GM23338 (cell line): ENCODE data around the gene KCTD13. TPM values are rescaled to one million over a fixed set of nuclear protein-coding genes. Genes with fewer than 3 reads are reported as not detected.

Experiments
- ATAC-seq: fragments of 200-7000 bp; cut with Tn5 transposase; 3 replicates; pipeline ENCODE4 v1.9.1; 2020
- DNase-seq: peaks from one replicate; pipeline ENCODE4 v3.0.0-alpha.2; 2015; ENCODE audit warnings: low spot score
- H2AFZ ChIP-seq: fragments of 200-600 bp; sonication (generic); 2 replicates; pipeline ENCODE4 v1.8.0; 2016; ENCODE audit warnings: antibody characterized with exemption, mild to moderate bottlenecking, moderate library complexity
- H3F3A ChIP-seq: fragments of 200-600 bp; sonication (generic); replicated peaks from 2 replicates; pipeline ENCODE4 v1.8.0; 2017; ENCODE audit warnings: antibody characterized with exemption, mixed run types, low read depth
- H3K27ac ChIP-seq: fragments of 200-600 bp; sonication (generic); 2 replicates; pipeline ENCODE4 v1.6.1; 2016; ENCODE audit warnings: low read depth
- H3K27me3 ChIP-seq: fragments of 200-600 bp; sonication (generic); 2 replicates; pipeline ENCODE4 v1.8.0; 2016; ENCODE audit warnings: mild to moderate bottlenecking, mixed run types, moderate library complexity; ENCODE audit not compliant: insufficient read depth
- H3K36me3 ChIP-seq: fragments of 200-600 bp; sonication (generic); 2 replicates; pipeline ENCODE4 v1.8.0; 2016; ENCODE audit warnings: mild to moderate bottlenecking; ENCODE audit not compliant: insufficient read depth
- H3K4me1 ChIP-seq: fragments of 200-600 bp; sonication (generic); 2 replicates; pipeline ENCODE4 v1.8.0; 2016; ENCODE audit warnings: mild to moderate bottlenecking, moderate library complexity; ENCODE audit not compliant: insufficient read depth
- H3K4me2 ChIP-seq: fragments of 200-600 bp; sonication (generic); 2 replicates; pipeline ENCODE4 v1.7.1; 2017; ENCODE audit warnings: mixed run types
- H3K4me3 ChIP-seq: fragments of 200-600 bp; sonication (generic); 2 replicates; pipeline ENCODE4 v1.6.1; 2016; ENCODE audit warnings: mixed run types
- H3K79me2 ChIP-seq: fragments of 200-600 bp; sonication (generic); replicated peaks from 2 replicates; pipeline ENCODE4 v1.8.0; 2017; ENCODE audit warnings: mild to moderate bottlenecking; ENCODE audit not compliant: insufficient read depth
- H3K9me2 ChIP-seq: fragments of 200-600 bp; sonication (generic); 2 replicates; pipeline ENCODE4 v1.8.0; 2017; ENCODE audit not compliant: insufficient read depth
- H4K20me1 ChIP-seq: fragments of 200-600 bp; sonication (generic); replicated peaks from 2 replicates; pipeline ENCODE4 v1.8.0; 2017; ENCODE audit warnings: mild to moderate bottlenecking; ENCODE audit not compliant: insufficient read depth
- H3K27ac Mint-ChIP-seq: 2 replicates; pipeline ENCODE4 v1.8.0; 2020; ENCODE audit warnings: inconsistent platforms, mild to moderate bottlenecking, moderate library complexity, mixed read lengths
- H3K27me3 Mint-ChIP-seq: 3 replicates; pipeline ENCODE4 v1.8.0; 2022; ENCODE audit warnings: low read depth, mild to moderate bottlenecking, moderate library complexity, mixed read lengths, inconsistent platforms; ENCODE audit not compliant: insufficient read depth, poor library complexity
- H3K36me3 Mint-ChIP-seq: 3 replicates; pipeline ENCODE4 v1.8.0; 2021; ENCODE audit warnings: low read depth, mild to moderate bottlenecking, inconsistent platforms, moderate library complexity, mixed read lengths
- H3K4me1 Mint-ChIP-seq: 3 replicates; pipeline ENCODE4 v1.8.0; 2020; ENCODE audit warnings: mild to moderate bottlenecking, inconsistent platforms, mixed read lengths
- H3K4me3 Mint-ChIP-seq: 3 replicates; pipeline ENCODE4 v1.8.0; 2021; ENCODE audit warnings: moderate library complexity, mild to moderate bottlenecking, inconsistent platforms, mixed read lengths
- H3K9me3 Mint-ChIP-seq: 3 replicates; pipeline ENCODE4 v1.8.0; 2020; ENCODE audit warnings: moderate library complexity, mild to moderate bottlenecking, inconsistent platforms, mixed read lengths
- EZH2 ChIP-seq: fragments of 200-600 bp; sonication (generic); IDR thresholded peaks from one replicate; pipeline ENCODE4 v1.8.0; 2017; ENCODE audit warnings: antibody characterized with exemption, mild to moderate bottlenecking, low read depth; ENCODE audit not compliant: unreplicated experiment
- EZH2phosphoT487 ChIP-seq: fragments of 200-600 bp; sonication (generic); IDR thresholded peaks from one replicate; pipeline ENCODE4 v1.8.1; 2018; ENCODE audit warnings: antibody characterized with exemption; ENCODE audit not compliant: unreplicated experiment
- JUNB ChIP-seq: IDR thresholded peaks from one replicate; pipeline ENCODE4 v1.6.1; 2016; ENCODE audit warnings: antibody characterized with exemption; ENCODE audit not compliant: unreplicated experiment
- POLR2AphosphoS5 ChIP-seq: IDR thresholded peaks from 2 replicates; pipeline ENCODE4 v1.6.1; 2016; ENCODE audit warnings: antibody characterized with exemption, low read depth
- REST ChIP-seq: IDR thresholded peaks from one replicate; pipeline ENCODE4 v1.6.1; 2018; ENCODE audit warnings: antibody characterized with exemption; ENCODE audit not compliant: unreplicated experiment
- STAT1 ChIP-seq: IDR thresholded peaks from one replicate; pipeline ENCODE4 v1.6.1; 2016; ENCODE audit warnings: antibody characterized with exemption; ENCODE audit not compliant: unreplicated experiment
- ZNF114 ChIP-seq: fragments of 250-450 bp; sonication (Bioruptor Pico); IDR thresholded peaks from 2 replicates; pipeline ENCODE4 v1.5.0; 2020; ENCODE audit warnings: mild to moderate bottlenecking, moderate library complexity
- ZNF331 ChIP-seq: fragments of 250-450 bp; sonication (Bioruptor Pico); IDR thresholded peaks from 2 replicates; pipeline ENCODE4 v1.5.0; 2020; ENCODE audit warnings: low read depth, mild to moderate bottlenecking, moderate library complexity
- polyA plus RNA-seq: library from polyadenylated mRNA; unstranded; fragments of >200 nt; fragmentation: Nextera tagmentation; extraction: Ambion mirVana; gene quantifications from 2 replicates; pipeline ENCODE4 v1.2.1, GENCODE V29; 2016
- total RNA-seq: library from RNA; depleted of rRNA; stranded (reverse); fragments of >200 nt; shearing (Covaris generic); gene quantifications from 2 replicates; pipeline ENCODE4 v1.2.3, GENCODE V29; 2014
- TF ChIP-seq, protein P1 (sequence below): IDR thresholded peaks from 2 replicates; pipeline ENCODE4 v1.6.1; 2016; ENCODE audit warnings: antibody characterized with exemption
- TF ChIP-seq, protein P2 (sequence below): fragments of 250-450 bp; sonication (Bioruptor Pico); IDR thresholded peaks from 2 replicates; pipeline ENCODE4 v1.5.0; 2020; ENCODE audit warnings: mild to moderate bottlenecking, moderate library complexity

KCTD13 gene
- total and polyA plus RNA-seq, 2 experiments from 2014 or later: 10.1 to 12.2 TPM

DNA sequence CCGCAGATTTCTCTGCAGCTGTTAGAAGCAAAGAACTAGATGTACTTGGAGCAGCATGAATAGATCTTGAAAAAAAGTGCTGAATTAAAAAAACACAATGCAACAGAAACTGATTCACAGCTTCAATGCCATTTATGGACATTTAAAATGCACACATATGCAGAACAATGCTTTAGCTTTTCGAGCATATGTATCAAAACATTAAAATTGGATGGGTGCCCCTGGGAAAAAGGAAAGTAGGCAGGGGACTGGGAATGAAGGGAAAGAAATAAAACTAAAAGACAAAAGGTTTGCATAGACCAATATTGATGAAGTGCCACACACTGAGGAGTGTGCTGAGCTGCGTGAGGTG, 5.0 kb downstream of the KCTD13 start (continued):
- TF ChIP-seq, protein P1, sequence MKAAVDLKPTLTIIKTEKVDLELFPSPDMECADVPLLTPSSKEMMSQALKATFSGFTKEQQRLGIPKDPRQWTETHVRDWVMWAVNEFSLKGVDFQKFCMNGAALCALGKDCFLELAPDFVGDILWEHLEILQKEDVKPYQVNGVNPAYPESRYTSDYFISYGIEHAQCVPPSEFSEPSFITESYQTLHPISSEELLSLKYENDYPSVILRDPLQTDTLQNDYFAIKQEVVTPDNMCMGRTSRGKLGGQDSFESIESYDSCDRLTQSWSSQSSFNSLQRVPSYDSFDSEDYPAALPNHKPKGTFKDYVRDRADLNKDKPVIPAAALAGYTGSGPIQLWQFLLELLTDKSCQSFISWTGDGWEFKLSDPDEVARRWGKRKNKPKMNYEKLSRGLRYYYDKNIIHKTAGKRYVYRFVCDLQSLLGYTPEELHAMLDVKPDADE: no peak
- TF ChIP-seq EZH2phosphoT487 (no peak), EZH2 (no peak)
- TF ChIP-seq, protein P2, sequence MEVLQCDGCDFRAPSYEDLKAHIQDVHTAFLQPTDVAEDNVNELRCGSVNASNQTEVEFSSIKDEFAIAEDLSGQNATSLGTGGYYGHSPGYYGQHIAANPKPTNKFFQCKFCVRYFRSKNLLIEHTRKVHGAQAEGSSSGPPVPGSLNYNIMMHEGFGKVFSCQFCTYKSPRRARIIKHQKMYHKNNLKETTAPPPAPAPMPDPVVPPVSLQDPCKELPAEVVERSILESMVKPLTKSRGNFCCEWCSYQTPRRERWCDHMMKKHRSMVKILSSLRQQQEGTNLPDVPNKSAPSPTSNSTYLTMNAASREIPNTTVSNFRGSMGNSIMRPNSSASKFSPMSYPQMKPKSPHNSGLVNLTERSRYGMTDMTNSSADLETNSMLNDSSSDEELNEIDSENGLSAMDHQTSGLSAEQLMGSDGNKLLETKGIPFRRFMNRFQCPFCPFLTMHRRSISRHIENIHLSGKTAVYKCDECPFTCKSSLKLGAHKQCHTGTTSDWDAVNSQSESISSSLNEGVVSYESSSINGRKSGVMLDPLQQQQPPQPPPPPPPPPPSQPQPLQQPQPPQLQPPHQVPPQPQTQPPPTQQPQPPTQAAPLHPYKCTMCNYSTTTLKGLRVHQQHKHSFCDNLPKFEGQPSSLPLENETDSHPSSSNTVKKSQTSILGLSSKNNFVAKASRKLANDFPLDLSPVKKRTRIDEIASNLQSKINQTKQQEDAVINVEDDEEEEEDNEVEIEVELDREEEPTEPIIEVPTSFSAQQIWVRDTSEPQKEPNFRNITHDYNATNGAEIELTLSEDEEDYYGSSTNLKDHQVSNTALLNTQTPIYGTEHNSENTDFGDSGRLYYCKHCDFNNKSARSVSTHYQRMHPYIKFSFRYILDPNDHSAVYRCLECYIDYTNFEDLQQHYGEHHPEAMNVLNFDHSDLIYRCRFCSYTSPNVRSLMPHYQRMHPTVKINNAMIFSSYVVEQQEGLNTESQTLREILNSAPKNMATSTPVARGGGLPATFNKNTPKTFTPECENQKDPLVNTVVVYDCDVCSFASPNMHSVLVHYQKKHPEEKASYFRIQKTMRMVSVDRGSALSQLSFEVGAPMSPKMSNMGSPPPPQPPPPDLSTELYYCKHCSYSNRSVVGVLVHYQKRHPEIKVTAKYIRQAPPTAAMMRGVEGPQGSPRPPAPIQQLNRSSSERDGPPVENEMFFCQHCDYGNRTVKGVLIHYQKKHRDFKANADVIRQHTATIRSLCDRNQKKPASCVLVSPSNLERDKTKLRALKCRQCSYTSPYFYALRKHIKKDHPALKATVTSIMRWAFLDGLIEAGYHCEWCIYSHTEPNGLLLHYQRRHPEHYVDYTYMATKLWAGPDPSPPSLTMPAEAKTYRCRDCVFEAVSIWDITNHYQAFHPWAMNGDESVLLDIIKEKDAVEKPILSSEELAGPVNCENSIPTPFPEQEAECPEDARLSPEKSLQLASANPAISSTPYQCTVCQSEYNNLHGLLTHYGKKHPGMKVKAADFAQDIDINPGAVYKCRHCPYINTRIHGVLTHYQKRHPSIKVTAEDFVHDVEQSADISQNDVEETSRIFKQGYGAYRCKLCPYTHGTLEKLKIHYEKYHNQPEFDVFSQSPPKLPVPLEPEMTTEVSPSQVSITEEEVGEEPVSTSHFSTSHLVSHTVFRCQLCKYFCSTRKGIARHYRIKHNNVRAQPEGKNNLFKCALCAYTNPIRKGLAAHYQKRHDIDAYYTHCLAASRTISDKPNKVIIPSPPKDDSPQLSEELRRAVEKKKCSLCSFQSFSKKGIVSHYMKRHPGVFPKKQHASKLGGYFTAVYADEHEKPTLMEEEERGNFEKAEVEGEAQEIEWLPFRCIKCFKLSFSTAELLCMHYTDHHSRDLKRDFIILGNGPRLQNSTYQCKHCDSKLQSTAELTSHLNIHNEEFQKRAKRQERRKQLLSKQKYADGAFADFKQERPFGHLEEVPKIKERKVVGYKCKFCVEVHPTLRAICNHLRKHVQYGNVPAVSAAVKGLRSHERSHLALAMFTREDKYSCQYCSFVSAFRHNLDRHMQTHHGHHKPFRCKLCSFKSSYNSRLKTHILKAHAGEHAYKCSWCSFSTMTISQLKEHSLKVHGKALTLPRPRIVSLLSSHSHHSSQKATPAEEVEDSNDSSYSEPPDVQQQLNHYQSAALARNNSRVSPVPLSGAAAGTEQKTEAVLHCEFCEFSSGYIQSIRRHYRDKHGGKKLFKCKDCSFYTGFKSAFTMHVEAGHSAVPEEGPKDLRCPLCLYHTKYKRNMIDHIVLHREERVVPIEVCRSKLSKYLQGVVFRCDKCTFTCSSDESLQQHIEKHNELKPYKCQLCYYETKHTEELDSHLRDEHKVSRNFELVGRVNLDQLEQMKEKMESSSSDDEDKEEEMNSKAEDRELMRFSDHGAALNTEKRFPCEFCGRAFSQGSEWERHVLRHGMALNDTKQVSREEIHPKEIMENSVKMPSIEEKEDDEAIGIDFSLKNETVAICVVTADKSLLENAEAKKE: no peak

DNA sequence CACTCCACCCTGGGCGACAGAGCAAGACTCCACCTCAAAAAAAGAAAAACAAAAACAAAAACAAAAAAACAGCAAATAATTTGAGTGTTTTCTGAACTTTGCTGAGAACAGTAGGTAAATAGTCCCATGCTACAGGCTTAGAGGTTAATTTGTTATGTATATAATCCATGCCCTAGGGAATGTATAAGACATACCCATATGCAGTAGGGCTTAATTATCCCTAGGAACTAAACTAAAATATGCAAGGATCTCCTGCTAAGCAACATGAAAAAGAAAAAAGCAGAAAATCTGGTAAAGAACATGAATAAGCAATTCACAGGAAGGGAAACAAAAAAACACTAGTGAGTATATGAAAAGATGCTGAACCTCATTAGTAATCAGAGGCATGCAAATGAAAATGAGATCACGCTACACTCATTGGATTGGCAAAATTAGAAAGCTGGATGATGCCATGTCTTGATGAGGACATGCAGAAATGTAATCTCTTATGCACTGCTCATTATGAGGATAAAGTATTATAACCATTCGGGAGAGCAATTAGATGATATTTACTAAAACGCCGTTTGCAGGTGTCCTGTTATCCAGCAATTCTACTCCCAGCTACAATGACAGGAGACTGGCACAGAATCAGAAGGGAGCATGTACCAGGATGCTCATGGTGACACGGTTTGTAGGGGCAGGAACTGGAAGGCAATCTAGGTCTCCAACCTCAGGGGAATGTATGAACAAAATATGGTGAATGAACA, 5.6 kb downstream of the KCTD13 start:
- H2AFZ ChIP-seq: no peak overlapping the region
- no peak for ATAC-seq
- no peak overlapping the region for H3K4me3 ChIP-seq
- H3K27ac ChIP-seq: no peak overlapping the region
- Mint-ChIP-seq H3K27me3 (peaks cover 5% of the 10 kb centered on the region), H3K4me1 (peaks cover 6% of the 10 kb centered on the region), H3K9me3 (no peaks in the 10 kb centered on the region), H3K4me3 (no peak overlapping the region), H3K27ac (no peak overlapping the region), H3K36me3 (peaks cover 14% of the 10 kb centered on the region)
- TF ChIP-seq ZNF331 (CRISPR knock-in tag): no peak
- no peak for TF ChIP-seq ZNF114
- TF ChIP-seq REST: no peak
- no peak for TF ChIP-seq JUNB
- TF ChIP-seq POLR2AphosphoS5: no peak
- no peak for TF ChIP-seq EZH2
- TF ChIP-seq STAT1: no peak
- TF ChIP-seq, protein P1: no peak
- H3F3A ChIP-seq: no peaks in the 10 kb centered on the region; the same call in 1 of the 2 replicates
- no peaks in the 10 kb centered on the region for H3K9me2 ChIP-seq
- peaks cover 3% of the 10 kb centered on the region; the same call in 1 of the 2 replicates for H3K36me3 ChIP-seq
- DNase-seq: no peak
- H3K4me1 ChIP-seq: no peaks in the 10 kb centered on the region
- H3K79me2 ChIP-seq: peaks cover 21% of the 10 kb centered on the region
- no peaks in the 10 kb centered on the region for H3K27me3 ChIP-seq
- no peak overlapping the region for H3K4me2 ChIP-seq
- no peaks in the 10 kb centered on the region; the same call in none of the 2 replicates for H4K20me1 ChIP-seq
